Dermis blood vessel endothelial cell (primary cell): Measurements from ENCODE around the gene TBX10. TPM values are rescaled to one million over a fixed set of nuclear protein-coding genes. Genes with fewer than 3 reads are reported as not detected.
A peak's percentile ranks its signal among the peaks of the same experiment; 100 is the strongest.
"Not testable (repeated sequence)": the region's sequence is repeated elsewhere in the genome, so short reads cannot be mapped to it uniquely, and the experiment has no call there.

ENCODE experiments used
- DNase-seq: peaks from one replicate; pipeline ENCODE4 v3.0.0; 2010
- total RNA-seq: library from RNA; depleted of rRNA; stranded (reverse); fragments of >200 nt; gene quantifications from 2 replicates; pipeline ENCODE4 v1.2.3, GENCODE V29; 2014

The TBX10 gene
- not detected in 2 replicates for total RNA-seq

DNA sequence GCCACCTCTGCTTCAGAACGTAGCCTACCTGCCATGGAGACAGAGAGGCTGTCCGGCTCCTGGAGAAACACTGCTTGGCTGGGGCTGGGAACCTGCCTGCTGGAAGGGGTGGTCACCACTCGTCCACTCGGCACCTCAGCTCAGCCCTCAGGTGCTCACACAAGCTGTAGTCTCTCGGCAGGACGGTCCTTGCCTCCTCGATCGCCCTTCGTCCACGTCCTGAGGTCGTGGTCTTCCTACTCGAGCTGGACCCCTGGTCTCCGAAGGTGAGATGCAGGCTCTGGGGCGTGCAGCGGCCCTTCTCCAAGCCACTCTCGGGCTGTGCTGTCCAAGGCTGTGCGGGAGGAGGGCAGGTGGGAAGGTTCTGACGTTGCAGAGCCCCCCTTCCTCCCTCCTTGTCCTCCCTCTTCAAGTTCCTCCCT is at the start of gene TBX10:
Gene TBX10 (minus strand): TSS at position 326 of the 422 bp plus-strand sequence. CDS start 291 bp downstream, at position 35.
- DNase-seq: no peak

DNA sequence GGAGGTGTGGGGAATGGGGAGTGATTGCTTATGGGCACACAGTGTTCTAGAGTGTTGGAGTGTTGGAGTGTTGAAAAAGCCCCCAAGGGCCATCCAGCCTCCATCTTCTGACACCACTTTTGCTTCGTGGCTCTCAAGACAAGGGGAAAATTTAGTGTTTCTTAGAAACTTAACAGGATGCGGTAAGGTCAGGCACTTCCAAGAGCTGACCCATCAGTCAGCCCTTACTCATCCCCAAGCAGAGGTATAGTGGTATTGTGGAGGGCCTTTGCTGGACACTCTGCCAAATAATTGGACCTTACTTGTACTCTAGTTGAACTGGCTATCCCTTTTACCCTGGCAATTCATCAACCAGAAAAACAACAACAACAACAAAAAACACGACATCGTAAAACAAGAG is 49.6 kb upstream of the TBX10 start:
- DNase-seq: no peak

DNA sequence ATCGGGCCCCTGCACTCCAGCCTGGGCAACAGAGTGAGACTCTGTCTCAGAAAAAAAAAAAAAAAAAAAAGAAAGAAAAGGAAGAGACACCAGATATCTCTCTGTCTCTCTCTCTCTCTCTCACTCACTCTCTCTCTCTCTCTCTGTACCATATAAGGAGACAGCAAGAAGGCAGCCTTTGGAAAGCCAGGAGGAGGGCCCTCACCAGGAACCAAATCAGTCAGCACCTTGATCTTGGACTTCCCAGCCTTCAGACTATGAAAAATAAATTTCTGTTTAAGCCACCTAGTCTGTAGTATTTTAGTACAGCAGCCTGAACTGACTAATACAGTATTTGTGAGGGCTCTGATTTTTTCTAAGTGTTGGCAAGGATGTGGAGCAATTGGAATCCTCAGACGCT is 48.4 kb upstream of the TBX10 start:
- no peak for DNase-seq

- DNase-seq: not testable (repeated sequence)
These were observed 46.2 kb upstream of the TBX10 start for GRCh38 chr11:67685641-67686332.

DNA sequence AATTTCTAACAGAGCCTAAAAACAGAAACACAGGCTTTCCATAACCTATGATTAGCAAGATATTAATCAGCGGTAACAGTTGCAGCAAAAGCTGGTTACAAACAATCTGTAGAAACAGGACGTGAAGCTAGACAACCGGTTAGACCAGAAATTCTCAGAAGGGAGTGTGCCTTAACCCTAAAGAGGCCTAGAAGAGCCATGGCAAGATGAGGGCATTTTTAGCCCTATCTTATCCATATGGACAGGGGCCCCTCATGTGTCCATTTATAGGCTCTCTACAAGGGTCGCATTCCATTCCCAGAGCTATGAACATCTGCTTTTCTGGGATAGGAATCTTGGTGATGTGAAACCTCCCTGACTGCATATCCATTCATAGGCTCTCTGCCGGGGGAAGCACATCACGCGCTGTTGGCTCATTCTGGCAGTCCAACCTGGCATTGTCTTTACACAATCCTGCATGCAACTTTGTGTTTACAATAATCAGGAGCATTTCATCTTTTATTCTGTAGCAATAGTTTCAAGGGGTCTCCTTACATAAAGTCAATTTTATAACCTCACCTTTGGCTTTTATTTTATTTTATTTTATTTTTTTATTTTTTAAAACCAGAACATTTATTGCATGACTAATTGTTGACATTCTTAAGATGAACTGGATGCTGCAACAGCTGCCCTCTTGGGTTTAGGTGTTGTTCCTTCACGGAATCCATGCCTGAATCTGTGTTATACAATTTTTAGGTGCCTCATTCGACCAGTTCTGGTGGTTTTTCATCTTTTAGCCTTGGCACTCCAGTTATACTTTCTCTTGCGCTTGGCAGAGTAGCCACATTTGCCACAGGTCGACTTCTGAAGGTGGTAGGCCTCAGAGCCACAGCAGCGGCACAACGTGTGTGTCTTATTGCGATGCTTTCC is 42.8 kb upstream of the TBX10 start:
- DNase-seq: not testable (repeated sequence)

DNA sequence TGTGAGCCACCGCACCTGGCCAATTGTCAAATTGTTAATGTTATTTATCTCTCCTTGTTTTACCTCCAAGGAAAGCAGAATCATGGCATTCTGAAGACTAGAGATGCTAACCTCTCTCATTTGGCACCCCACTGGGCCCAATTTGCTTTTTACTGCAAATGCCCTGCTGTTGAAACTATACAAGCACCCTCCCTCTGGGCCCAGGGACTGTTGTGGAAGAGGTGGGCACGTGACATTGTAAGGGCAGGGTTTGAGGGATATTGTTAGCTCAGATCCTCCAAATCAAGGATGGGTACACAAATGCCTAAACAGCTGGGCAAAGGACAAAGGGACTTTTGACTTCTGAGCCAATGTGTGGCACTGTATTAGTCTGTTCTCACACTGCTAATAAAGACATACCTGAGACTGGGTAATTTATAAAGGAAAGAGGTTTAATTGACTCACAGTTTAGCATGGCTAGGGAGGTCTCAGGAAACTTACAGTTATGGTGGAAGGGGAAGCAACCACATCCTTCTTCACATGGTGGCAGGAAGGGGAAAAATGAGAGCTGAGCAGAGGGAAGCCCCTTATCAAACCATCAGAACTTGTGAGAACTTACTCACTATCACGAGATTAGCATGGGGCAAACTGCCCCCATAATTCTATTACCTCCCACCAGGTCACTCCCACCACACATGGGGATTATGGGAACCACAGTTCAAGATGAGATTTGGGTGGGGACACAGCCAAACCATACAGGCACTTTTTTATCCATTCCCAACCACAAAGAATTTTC is 41.3 kb upstream of the TBX10 start:
- DNase-seq: no peak

DNA sequence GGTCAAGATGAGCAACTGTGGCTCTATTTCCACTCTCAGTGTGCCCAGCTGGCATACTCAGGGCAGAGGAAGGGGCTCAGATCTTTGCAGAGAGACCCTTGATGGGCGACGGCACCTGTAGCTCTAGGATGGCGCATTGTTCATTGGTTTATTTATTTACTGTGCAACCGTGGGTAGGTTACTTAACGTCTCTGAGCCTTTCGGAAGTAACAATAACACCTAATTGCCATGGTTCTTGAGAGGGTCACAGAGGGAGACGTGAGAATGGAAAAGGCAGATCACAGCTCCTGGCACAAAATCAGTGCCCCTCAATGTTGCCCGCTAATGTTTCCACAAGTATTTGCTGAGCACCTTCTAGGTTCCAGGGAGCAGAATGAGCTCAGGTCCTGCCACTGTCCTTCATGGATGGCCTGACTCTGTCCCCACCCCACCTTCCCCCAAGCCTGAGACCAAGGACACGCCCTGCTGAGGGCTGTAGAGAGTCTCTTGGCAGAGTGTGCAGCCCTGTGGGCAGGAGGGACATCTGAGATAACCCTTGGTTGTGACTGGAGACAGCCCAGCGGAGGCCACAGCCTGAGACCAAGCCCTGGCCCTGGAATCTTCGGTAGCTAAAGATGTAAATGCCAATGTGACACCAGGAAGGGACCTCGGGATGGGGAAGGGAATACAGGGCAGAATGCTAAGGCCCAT is 35.6 kb upstream of the TBX10 start:
- no peak for DNase-seq

DNA sequence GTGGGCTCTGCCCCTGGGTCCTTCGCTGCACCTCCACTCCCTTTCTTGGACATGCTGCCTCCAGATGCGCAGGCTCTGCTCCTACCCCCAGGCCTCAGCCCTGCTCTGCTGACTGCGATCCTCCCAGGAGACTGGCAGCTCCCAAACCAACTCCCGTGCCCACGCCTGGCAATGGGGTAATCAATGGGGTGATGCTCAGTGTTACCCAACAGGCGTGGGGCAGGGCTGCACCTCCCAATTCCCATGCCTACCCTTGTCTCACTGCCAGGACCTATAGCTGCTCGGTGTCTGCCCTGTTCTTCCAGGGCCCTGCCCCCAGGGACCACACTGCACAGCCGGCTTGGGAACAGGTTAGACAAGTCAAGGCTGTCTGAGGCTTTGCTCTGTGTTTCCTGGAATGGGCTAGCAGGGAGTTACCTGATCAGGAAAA is 34.9 kb upstream of the TBX10 start, which contains the start of gene ALDH3B2:
Gene ALDH3B2 (minus strand): TSS at position 182 of the 430 bp plus-strand sequence. CDS start 7,688 bp downstream, outside the sequence.
- no peak for DNase-seq

DNA sequence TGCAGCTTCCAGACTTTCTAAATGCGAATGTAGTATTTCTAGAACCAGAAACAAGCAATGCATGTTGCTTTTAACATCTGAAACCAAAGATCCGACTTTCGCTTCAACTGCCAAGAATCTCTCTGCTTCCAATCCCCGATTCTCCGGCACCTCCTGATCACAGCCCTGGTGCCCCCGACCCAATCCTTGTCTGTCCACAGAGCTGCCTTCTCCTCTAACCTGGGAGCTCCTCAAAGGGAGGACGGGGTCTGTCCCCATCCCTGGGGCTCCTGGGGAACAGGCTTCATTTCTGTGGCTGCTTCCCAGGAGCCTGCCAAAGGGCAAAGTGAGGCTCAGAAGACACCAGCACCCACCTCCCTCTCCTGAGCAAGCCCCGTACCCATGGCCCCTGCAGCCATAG is 34.3 kb upstream of the TBX10 start:
- DNase-seq: no peak

DNA sequence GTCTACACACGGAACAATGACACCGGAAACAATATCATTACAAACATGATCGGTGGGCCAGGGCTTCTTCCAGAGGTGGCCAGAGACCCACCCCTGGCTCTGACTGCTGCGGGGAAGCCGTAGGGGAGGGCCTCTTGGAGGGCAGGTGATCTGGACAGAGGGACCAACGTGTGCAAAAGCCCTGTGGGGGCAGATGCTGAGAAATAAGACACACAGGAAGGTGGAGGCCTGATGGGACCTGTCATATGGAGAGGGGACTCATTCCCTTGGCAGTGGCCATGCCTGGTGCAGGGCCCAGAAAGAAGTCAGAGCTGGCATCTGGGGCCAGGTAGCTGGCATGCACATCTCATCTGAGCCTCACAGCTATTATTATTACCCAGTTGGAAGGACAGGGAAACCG is 33.8 kb upstream of the TBX10 start:
- DNase-seq: no peak

- DNase-seq: no peak
These were observed 31.6 kb upstream of the TBX10 start for GRCh38 chr11:67671211-67671520.

DNA sequence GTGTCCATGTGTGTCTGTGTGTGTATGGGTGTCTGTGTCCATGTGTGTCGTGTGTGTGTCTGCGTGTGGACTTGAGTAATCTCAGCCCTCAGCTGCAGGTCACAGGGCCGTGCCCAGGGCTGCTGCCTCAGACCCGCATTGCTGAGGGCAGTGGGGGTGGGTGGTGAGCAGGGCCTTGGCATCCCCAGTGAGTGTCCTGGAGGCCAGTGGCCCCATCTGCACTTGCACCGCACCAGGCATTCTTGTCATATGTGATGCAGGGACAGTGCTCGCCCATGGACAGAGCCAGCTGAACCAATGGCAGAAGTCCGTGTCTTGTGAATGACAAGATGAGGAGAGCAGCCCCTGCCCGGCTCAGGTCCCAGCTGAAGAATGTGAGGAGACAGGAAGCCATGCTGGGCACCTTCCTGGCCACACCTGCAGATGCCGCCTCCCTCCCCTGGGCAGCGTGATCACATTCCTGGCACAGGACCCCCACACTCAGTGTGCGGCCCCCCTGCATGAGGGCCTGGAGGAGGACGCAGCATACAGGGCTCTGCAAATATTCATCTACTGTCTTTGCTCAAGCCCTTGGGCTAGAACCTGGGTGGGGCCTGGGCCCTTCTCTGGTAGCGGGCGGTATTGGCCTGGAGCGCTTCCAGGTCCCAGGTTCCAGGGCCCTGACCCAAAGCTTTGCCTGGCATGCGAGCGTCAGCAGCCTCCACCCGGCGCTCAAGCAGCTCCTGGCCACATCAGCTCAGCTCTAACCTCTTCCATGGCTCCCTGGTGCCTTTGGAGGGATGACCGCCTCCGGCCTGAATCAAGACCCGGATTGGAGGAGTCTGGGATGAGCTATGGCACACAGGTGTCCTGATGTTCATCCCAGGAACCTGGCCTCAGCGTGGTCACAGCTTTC is 31.0 kb upstream of the TBX10 start:
- no peak for DNase-seq

GRCh38 chr11:67668192-67668551 is 28.6 kb upstream of the TBX10 start:
- no peak for DNase-seq

- DNase-seq: no peak
These were observed 28.1 kb upstream of the TBX10 start for GRCh38 chr11:67667490-67668191.

- DNase-seq: no peak
These were observed 27.3 kb upstream of the TBX10 start for GRCh38 chr11:67666676-67667489.

DNA sequence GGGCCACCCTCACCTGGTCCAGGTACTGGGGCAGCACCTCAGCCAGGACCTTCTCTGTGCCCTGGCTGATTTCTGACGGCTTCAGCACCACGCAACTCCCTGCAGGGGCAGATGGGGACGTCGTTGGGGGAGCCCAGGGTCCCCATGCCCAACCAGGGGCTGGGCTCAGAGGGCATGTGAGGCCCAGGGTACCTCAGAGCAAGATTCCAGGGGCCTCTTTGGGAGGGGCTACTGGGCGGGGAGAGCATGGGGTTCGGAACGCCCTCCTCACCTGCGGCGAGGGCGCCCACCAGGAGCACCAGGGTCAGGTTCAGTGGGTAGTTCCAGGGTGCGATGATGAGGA is 26.7 kb upstream of the TBX10 start:
- no peak for DNase-seq

DNA sequence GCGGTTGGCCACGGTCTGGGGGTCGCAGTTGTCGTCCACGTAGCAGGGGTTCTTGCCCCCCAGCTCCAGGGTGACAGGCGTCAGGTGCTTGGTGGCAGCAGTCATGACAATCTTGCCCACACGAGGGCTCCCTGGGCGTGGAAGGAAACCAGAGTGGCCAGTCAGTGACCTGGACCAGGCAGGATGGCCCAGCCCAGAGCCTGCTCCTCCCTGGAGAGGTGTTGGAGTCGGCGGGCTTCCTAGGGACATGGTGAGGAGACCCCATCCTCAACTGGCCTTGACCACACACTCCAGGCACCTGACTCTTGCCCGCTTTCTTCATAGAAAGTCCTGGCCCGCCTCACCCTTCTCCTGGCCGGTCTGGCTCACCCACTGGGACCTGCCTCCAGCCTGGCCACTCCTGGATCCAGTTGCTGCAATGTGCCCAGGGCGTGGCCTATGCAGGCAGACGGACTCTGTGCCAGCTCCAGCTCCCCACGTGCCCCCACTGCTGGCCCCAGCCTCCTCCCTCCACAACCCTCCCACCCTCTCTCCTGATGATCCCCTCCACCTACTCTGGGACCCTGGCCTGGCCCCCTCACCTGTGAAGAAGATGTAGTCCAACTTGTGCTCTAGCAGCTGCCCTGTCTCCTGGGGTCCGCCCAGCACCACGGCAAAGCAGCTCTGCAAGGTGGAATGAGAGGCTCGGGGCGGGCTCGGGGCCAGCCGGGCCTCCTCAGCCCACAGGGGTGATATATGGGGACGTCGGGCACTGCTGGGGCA is 26.2 kb upstream of the TBX10 start:
- peak; percentile 33 for DNase-seq

DNA sequence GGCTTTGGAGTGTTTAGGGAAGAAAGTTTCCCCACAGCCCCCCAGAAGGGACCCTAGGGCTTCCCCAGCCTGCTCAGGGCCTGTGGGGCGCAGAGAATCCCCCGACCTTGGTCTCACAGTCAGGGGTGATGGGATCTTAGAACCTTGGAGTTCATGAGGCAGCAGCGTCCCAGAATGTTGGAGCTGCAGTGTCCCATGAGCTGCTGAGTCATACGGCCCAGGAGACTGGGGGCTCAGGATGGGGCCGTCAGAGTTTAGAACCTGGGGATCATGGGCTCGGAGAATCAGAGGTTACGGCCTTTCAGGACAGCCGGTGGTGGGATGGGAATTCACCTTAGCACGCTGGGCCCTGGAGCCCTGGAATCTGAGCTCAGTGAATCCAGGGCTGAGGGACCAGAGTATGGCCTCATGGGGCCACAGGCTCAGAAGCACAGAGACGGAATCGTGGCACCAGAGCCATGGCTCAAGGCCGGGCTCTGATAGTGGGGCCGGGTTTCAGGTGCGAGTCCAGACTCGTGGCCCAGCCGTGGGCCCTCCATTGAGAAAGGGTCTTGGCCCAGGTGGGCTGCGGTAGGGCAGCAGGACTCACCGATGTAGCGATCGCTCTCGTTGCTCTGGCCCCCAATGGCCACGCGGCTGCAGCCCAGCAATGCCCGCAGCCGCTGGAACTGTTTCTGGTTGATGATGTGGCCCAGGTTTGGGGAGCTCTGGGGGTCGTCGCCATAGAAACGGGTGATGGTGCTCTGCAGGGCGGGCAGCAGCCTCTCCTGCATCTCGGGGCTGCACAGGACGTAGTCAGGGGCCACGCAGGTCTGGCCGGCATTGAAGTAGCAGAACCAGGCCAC is 25.4 kb upstream of the TBX10 start:
- no peak for DNase-seq
